Measurements from ENCODE around the gene ODAD2. TPM values are rescaled to one million over a fixed set of nuclear protein-coding genes. Genes with fewer than 3 reads are reported as not detected.

Gene ODAD2
- total RNA-seq, 1 experiment from 2014 or later = not detected

DNA sequence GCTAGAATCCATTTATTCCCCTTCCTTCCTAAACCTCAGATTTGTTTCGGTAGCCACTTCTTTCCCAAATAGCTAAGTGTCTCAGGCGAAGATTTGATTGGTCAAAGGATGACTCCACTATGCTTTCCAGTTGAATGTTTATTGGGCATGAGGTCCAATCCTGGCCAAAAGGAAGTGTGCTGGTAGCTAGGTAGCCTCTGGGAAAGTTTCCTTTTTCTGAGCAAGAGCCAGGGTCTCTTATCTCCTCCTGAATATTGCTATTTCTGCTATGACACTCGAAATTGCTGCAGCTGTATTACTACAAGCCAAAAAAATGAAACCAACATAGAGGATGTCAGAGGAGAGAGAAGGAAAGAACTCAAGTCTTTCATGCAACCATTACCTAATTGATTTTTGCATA is 199.8 kb downstream of the ODAD2 start:
- Histone ChIP-seq H3K9me2 (ENCODE audit: insufficient read depth) (no peaks in the 10 kb centered on the region), H2AFZ (no peak overlapping the region), H3K79me2 (ENCODE audit: low read depth) (no peaks in the 10 kb centered on the region), H3K4me2 (no peak overlapping the region), H3K4me3 (no peak overlapping the region), H3K27me3 (ENCODE audit: insufficient read depth, low read depth) (no peaks in the 10 kb centered on the region), H3K27ac (no peak overlapping the region), H3K36me3 (ENCODE audit: low read depth) (no peaks in the 10 kb centered on the region), H3K9me3 (ENCODE audit: insufficient read depth, low read depth) (no peaks in the 10 kb centered on the region), H4K20me1 (ENCODE audit: insufficient read depth) (no peaks in the 10 kb centered on the region), H3F3A (ENCODE audit: insufficient read depth, low read depth) (no peaks in the 10 kb centered on the region), H3K4me1 (replicated peaks; ENCODE audit: insufficient read depth) (no peaks in the 10 kb centered on the region)
- POLR2A ChIA-PET (ENCODE audit: unreplicated experiment) = no interaction called here
- no TSS peak for BruUV-seq (replicated peaks)
- intact Hi-C loops (cut with micrococcal nuclease; ENCODE audit: unreplicated experiment) = no loop called here
- TF ChIP-seq, protein P1, sequence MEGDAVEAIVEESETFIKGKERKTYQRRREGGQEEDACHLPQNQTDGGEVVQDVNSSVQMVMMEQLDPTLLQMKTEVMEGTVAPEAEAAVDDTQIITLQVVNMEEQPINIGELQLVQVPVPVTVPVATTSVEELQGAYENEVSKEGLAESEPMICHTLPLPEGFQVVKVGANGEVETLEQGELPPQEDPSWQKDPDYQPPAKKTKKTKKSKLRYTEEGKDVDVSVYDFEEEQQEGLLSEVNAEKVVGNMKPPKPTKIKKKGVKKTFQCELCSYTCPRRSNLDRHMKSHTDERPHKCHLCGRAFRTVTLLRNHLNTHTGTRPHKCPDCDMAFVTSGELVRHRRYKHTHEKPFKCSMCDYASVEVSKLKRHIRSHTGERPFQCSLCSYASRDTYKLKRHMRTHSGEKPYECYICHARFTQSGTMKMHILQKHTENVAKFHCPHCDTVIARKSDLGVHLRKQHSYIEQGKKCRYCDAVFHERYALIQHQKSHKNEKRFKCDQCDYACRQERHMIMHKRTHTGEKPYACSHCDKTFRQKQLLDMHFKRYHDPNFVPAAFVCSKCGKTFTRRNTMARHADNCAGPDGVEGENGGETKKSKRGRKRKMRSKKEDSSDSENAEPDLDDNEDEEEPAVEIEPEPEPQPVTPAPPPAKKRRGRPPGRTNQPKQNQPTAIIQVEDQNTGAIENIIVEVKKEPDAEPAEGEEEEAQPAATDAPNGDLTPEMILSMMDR (conservative IDR thresholded peaks at IDR 0.05) = no peak
- no peak for TF ChIP-seq EZH2 (IDR thresholded peaks at IDR 0.05; ENCODE audit: low read depth)
- DNase-seq = no peak
- CTCF ChIA-PET = interaction anchor here (0.6 kb wide), 1 partner anchor 118 kb away, joined by 9 read pairs; no protein-coding TSS in a partner anchor

DNA sequence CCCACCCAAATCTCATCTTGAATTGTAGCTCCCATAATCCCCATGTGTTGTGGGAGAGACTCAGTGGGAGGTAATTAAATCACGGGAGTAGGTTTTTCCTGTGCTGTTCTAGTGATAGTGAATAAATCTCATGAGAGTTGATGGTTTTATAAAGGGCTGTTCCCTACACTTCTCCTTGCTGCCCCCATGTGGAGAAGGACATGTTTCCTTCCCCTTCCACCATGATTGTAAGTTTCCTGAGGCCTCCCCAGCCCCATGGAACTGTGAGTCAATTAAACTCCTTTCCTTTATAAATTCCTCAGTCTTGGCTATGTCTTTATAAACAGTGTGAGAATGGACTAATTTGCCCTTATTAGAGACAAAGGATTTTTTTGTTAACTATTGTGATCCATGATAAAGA is 204.7 kb downstream of the ODAD2 start:
- Histone ChIP-seq H2AFZ (no peak overlapping the region), H3K4me3 (no peak overlapping the region), H3K79me2 (ENCODE audit: low read depth) (no peaks in the 10 kb centered on the region), H3K4me1 (replicated peaks; ENCODE audit: insufficient read depth) (no peaks in the 10 kb centered on the region), H3K4me2 (no peak overlapping the region), H3K9me2 (ENCODE audit: insufficient read depth) (no peaks in the 10 kb centered on the region), H3F3A (ENCODE audit: insufficient read depth, low read depth) (no peaks in the 10 kb centered on the region), H3K27me3 (ENCODE audit: insufficient read depth, low read depth) (no peaks in the 10 kb centered on the region), H3K36me3 (ENCODE audit: low read depth) (no peaks in the 10 kb centered on the region), H4K20me1 (ENCODE audit: insufficient read depth) (no peaks in the 10 kb centered on the region), H3K27ac (no peak overlapping the region), H3K9me3 (ENCODE audit: insufficient read depth, low read depth) (no peaks in the 10 kb centered on the region)
- TF ChIP-seq, protein P1 (conservative IDR thresholded peaks at IDR 0.05) = no peak
- TF ChIP-seq EZH2 (IDR thresholded peaks at IDR 0.05; ENCODE audit: low read depth) = no peak
- intact Hi-C loops (cut with micrococcal nuclease; ENCODE audit: unreplicated experiment) = no loop called here
- DNase-seq = no peak
- POLR2A ChIA-PET (ENCODE audit: unreplicated experiment) = no interaction called here
- no TSS peak for BruUV-seq (replicated peaks)
- CTCF ChIA-PET = no interaction called here

DNA sequence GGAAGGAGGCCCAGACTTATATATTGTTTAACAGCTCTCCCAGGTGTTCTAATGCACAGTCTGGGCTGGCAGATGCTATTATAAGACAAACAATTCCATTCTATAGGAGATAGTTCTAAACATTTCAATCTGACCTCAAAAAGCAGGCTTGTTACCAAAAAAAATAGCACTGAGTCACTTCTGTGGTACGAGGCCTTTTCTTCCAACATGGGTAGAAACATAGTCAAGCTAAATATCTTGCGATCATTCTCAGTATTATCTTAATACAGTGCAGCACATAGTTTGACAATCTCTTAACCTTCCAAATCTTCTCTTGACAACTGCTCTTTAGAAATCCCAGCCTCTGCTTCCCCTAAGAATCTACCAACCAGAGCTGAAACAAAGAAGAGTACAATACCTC is 206.7 kb downstream of the ODAD2 start:
- Histone ChIP-seq H3K4me3 (no peak overlapping the region), H3K4me2 (no peak overlapping the region), H2AFZ (no peak overlapping the region), H4K20me1 (ENCODE audit: insufficient read depth) (no peaks in the 10 kb centered on the region), H3K9me2 (ENCODE audit: insufficient read depth) (no peaks in the 10 kb centered on the region), H3K27me3 (ENCODE audit: insufficient read depth, low read depth) (0 out of 2 replicates have a peak, but pooled peaks cover 4% of the 10 kb centered on the region), H3F3A (ENCODE audit: insufficient read depth, low read depth) (no peaks in the 10 kb centered on the region), H3K27ac (no peak overlapping the region), H3K79me2 (ENCODE audit: low read depth) (no peaks in the 10 kb centered on the region), H3K4me1 (replicated peaks; ENCODE audit: insufficient read depth) (no peaks in the 10 kb centered on the region), H3K9me3 (ENCODE audit: insufficient read depth, low read depth) (no peaks in the 10 kb centered on the region), H3K36me3 (ENCODE audit: low read depth) (no peaks in the 10 kb centered on the region)
- no peak for DNase-seq
- no TSS peak for BruUV-seq (replicated peaks)
- intact Hi-C loops (cut with micrococcal nuclease; ENCODE audit: unreplicated experiment) = no loop called here
- CTCF ChIA-PET = no interaction called here
- no peak for TF ChIP-seq EZH2 (IDR thresholded peaks at IDR 0.05; ENCODE audit: low read depth)
- TF ChIP-seq, protein P1 (conservative IDR thresholded peaks at IDR 0.05) = no peak
- POLR2A ChIA-PET (ENCODE audit: unreplicated experiment) = no interaction called here
